Measurements from ENCODE around the gene CTNNBL1. TPM values are rescaled to one million over a fixed set of nuclear protein-coding genes. Genes with fewer than 3 reads are reported as not detected.

Gene CTNNBL1
- total RNA-seq, 1 donor from 2014 or later = 33.3 TPM

DNA sequence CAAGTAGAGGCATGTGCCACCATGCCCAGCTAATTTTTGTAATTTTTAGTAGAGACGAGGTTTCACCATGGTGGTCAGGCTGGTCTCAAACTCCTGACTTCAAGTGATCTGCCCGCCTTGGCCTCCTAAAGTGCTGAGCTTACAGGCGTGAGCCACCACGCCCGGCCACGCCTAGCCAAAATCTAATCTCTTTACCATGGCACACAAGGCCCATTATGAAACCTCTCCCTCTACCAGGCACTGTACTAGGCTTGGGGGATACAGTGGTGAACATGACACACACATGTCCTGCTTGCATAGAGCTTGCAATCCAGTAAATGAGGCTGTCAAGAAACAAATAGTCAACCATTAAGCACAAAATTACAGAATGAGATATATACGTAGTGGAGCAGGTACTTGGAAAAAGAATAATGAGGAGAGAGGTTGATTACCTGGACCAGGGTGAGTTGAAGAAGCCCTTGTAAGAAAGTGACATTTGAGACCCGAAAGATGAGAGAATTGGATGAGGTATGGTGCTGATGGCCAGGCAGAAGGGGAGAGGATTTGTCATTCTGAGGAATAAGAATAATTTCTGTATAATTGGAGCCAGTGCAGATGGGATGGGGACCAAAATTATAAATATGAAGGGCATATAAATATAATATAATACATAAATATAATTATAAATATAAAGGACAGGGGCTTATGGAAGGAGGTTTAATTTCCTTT is 1.2 kb upstream of the CTNNBL1 start:
- no peaks in the 10 kb centered on the region for H3K36me3 ChIP-seq
- peaks cover 0 to 7% of the 10 kb centered on the region in 2 donors for H3K4me1 ChIP-seq
- no peak for DNase-seq (ENCODE audit: low spot score in 2 of 2)
- intact Hi-C loops (cut with DNase I) = no loop called here
- TF ChIP-seq, protein P1, sequence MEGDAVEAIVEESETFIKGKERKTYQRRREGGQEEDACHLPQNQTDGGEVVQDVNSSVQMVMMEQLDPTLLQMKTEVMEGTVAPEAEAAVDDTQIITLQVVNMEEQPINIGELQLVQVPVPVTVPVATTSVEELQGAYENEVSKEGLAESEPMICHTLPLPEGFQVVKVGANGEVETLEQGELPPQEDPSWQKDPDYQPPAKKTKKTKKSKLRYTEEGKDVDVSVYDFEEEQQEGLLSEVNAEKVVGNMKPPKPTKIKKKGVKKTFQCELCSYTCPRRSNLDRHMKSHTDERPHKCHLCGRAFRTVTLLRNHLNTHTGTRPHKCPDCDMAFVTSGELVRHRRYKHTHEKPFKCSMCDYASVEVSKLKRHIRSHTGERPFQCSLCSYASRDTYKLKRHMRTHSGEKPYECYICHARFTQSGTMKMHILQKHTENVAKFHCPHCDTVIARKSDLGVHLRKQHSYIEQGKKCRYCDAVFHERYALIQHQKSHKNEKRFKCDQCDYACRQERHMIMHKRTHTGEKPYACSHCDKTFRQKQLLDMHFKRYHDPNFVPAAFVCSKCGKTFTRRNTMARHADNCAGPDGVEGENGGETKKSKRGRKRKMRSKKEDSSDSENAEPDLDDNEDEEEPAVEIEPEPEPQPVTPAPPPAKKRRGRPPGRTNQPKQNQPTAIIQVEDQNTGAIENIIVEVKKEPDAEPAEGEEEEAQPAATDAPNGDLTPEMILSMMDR (IDR thresholded peaks at IDR 0.05) = no peak
- H3K27ac ChIP-seq = no peak overlapping the region
- H3K4me3 ChIP-seq = peak overlapping the region in 1 of 2 donors; percentile 86
- no peaks in the 10 kb centered on the region for H3K27me3 ChIP-seq
- no peaks in the 10 kb centered on the region for H3K9me3 ChIP-seq

DNA sequence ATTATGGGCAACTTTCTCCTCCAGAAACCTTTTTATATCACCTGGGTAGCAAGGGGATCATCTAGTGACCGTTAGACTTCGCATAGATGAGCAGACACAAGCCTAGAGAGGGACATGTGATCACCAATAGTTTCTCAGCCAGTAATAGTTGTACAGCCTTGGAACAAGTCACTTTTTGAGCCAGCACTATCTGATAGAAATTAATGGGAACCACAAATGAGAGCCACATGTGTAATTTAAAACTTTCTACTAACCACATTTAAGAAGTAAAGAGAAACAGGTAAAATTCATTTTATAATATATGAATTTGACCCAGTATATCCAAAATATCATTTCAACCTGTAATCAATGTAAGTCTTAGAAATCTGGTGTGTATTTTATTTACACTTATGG is 592 bp upstream of the CTNNBL1 start:
- intact Hi-C loops (cut with DNase I) = no loop called here
- no peak overlapping the region for H3K27ac ChIP-seq
- TF ChIP-seq, protein P1 (IDR thresholded peaks at IDR 0.05) = no peak

DNA sequence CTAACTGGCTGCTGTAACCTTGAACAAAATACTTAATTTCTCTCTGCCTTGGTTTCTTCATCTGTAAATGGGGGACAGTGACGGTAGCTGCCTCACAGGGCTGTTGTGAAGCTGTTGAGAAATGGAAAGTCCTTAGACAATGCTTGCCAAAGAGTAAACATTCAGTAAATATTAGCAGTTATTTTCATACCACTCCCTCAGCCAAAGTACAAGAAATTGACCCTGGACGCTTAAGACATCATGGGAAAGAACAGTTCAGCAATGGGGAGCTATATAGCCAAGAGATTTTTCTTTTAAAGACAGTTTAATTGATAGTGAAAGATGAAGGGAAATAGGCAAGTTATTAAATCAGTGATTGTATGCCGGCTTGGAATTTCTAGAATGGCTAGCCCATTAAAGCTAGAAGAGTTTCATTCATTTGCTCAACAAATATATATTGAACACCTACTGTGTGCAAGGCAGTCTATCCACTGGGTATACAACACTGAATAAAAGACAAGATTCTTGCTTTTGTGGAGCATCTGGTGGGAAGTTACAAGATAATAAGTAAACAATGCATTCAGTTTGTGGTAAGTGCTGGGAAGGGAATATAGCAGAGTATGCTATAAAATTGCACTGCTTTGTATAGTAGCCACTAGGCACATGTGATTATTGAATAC is 2.0 kb downstream of the CTNNBL1 start:
- DNase-seq (ENCODE audit: low spot score in 2 of 2) = no peak
- H3K9me3 ChIP-seq = no peaks in the 10 kb centered on the region
- peak overlapping the region in 1 of 2 donors; percentile 86 for H3K4me3 ChIP-seq
- no peaks in the 10 kb centered on the region for H3K27me3 ChIP-seq
- H3K27ac ChIP-seq = no peak overlapping the region
- TF ChIP-seq, protein P1 (IDR thresholded peaks at IDR 0.05) = no peak
- peaks cover 0 to 7% of the 10 kb centered on the region in 2 donors for H3K4me1 ChIP-seq
- intact Hi-C loops (cut with DNase I) = no loop called here
- H3K36me3 ChIP-seq = no peaks in the 10 kb centered on the region

More for the DNA sequence above, 592 bp upstream of the CTNNBL1 start:
- no peak for DNase-seq (ENCODE audit: low spot score in 2 of 2)
- H3K36me3 ChIP-seq = no peaks in the 10 kb centered on the region
- H3K9me3 ChIP-seq = no peaks in the 10 kb centered on the region
- peaks cover 0 to 7% of the 10 kb centered on the region in 2 donors for H3K4me1 ChIP-seq
- no peaks in the 10 kb centered on the region for H3K27me3 ChIP-seq
- H3K4me3 ChIP-seq = peak overlapping the region; percentile 65 to 86

DNA sequence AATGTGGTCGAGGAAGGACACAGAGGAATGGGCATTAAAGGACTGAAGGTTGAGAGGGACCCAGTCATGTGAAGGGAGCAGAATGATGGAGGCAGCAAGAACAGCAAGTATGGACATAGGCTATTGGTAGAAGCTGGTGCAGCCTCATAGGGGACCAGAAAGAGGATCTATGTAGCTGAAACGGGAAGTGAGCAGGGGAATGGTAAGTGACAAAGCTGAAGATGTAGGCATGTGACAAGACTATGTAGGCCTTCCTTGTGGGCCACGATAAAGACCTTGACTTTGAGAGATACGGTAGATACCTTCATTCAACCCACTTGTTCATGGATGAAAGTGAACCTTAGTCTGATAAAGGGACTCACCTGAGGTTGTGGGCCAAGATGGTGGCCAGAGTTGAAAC is 3.5 kb downstream of the CTNNBL1 start:
- TF ChIP-seq, protein P1 (IDR thresholded peaks at IDR 0.05) = no peak
- Histone ChIP-seq H3K4me1 (peaks cover 0 to 7% of the 10 kb centered on the region in 2 donors), H3K36me3 (no peaks in the 10 kb centered on the region), H3K9me3 (no peaks in the 10 kb centered on the region), H3K27me3 (no peaks in the 10 kb centered on the region), H3K27ac (no peak overlapping the region), H3K4me3 (no peak overlapping the region)
- intact Hi-C loops (cut with DNase I) = no loop called here
- no peak for DNase-seq (ENCODE audit: low spot score in 2 of 2)

DNA sequence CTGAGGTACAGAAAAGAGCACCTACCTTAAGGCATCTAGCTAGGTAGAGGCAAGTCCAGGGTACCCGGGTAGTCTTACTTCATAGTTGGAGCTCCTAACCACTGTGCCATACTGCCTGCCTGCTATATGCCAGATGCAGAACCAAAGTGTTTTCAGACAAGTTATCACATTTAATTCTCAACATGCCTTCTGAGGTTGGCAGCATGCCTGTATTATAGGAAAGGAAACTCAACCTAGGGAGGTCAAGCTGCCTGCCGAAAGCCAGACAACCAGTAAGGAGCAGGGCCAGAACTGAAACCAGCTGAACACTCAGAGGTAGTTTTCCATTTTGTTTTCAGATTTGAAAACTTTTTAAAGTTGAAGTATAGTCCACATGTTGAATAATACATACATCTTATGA is 5.4 kb downstream of the CTNNBL1 start:
- no peaks in the 10 kb centered on the region for H3K9me3 ChIP-seq
- H3K4me1 ChIP-seq = peaks cover 0 to 7% of the 10 kb centered on the region in 2 donors
- TF ChIP-seq, protein P1 (IDR thresholded peaks at IDR 0.05) = no peak
- intact Hi-C loops (cut with DNase I) = no loop called here
- H3K27me3 ChIP-seq = no peaks in the 10 kb centered on the region
- no peaks in the 10 kb centered on the region for H3K36me3 ChIP-seq
- H3K4me3 ChIP-seq = no peak overlapping the region
- no peak overlapping the region for H3K27ac ChIP-seq
- no peak for DNase-seq (ENCODE audit: low spot score in 2 of 2)
